Liver (tissue), 9 donors: ENCODE measurements around the gene FAM161A. TPM values are rescaled to one million over a fixed set of nuclear protein-coding genes. Genes with fewer than 3 reads are reported as not detected.

Experiments used
- DNase-seq: peaks from one replicate; pipeline ENCODE4 v3.0.0-alpha.2; 2017; ENCODE audit warnings: low spot score
- H3K27ac ChIP-seq, 2 donors: one replicate each; pipeline ENCODE4 v1.7.0; 2013; ENCODE audit warnings: inconsistent platforms in 2 of 2, low read length in 2 of 2, control low read depth in 1 of 2, low read depth in 1 of 2, mild to moderate bottlenecking in 1 of 2
- H3K27me3 ChIP-seq, 4 donors: one replicate each; pipeline versions ENCODE4 v1.6.1 to v1.7.0; 2013; ENCODE audit warnings: low read length in 3 of 4, inconsistent platforms in 1 of 4, mild to moderate bottlenecking in 1 of 4, moderate library complexity in 1 of 4; ENCODE audit not compliant: control insufficient read depth in 4 of 4, insufficient read depth in 4 of 4
- H3K36me3 ChIP-seq, 4 donors: one replicate each; pipeline versions ENCODE4 v1.6.1 to v1.7.0; 2013; ENCODE audit warnings: low read length in 3 of 4, mild to moderate bottlenecking in 3 of 4, low read depth in 1 of 4, moderate library complexity in 1 of 4; ENCODE audit not compliant: control insufficient read depth in 4 of 4, insufficient read depth in 3 of 4
- H3K4me1 ChIP-seq, 4 donors: one replicate each; pipeline versions ENCODE4 v1.6.1 to v1.7.0; 2013; ENCODE audit warnings: low read length in 3 of 4, mild to moderate bottlenecking in 3 of 4, moderate library complexity in 1 of 4; ENCODE audit not compliant: control insufficient read depth in 4 of 4, insufficient read depth in 4 of 4
- H3K4me3 ChIP-seq, 3 donors: one replicate each; pipeline versions ENCODE4 v1.6.1 to v1.7.0; 2013; ENCODE audit warnings: low read length in 3 of 3, control low read depth in 1 of 3, low read depth in 1 of 3, mild to moderate bottlenecking in 1 of 3
- H3K9ac ChIP-seq, 2 donors: one replicate each; pipeline ENCODE4 v1.7.0; 2013; ENCODE audit warnings: low read length in 2 of 2, mild to moderate bottlenecking in 2 of 2, moderate library complexity in 2 of 2, control low read depth in 1 of 2, low read depth in 1 of 2
- H3K9me3 ChIP-seq, 4 donors: one replicate each; pipeline versions ENCODE4 v1.6.1 to v1.7.0; 2013; ENCODE audit warnings: low read length in 3 of 4; ENCODE audit not compliant: control insufficient read depth in 4 of 4
- ATF3 ChIP-seq: IDR thresholded peaks from 2 replicates; pipeline ENCODE4 v1.6.1; 2016; ENCODE audit warnings: antibody characterized with exemption
- CTCF ChIP-seq: fragments of 150-350 bp; IDR thresholded peaks from 2 replicates; pipeline ENCODE4 v1.5.1; 2017; ENCODE audit warnings: improper control_type of control experiment, low read depth, low read length; ENCODE audit not compliant: missing input control
- FOXA1 ChIP-seq: IDR thresholded peaks from 2 replicates; pipeline ENCODE4 v1.6.1; 2016; ENCODE audit warnings: antibody characterized with exemption
- GABPA ChIP-seq, 2 donors: IDR thresholded peaks in 1 of 2; conservative IDR thresholded peaks in 1 of 2; 2 replicates each; pipeline ENCODE4 v1.6.1; 2016; ENCODE audit warnings: antibody characterized with exemption in 2 of 2, mild to moderate bottlenecking in 1 of 2, moderate library complexity in 1 of 2
- JUND ChIP-seq, 2 donors: IDR thresholded peaks; 2 replicates each; pipeline ENCODE4 v1.6.1; 2016; ENCODE audit warnings: antibody characterized with exemption in 2 of 2
- MAX ChIP-seq: IDR thresholded peaks from 2 replicates; pipeline ENCODE4 v1.6.1; 2016; ENCODE audit warnings: antibody characterized with exemption
- RAD21 ChIP-seq, 2 donors: IDR thresholded peaks; 2 replicates each; pipeline ENCODE4 v1.6.1; 2016; ENCODE audit warnings: antibody characterized with exemption in 2 of 2, mild to moderate bottlenecking in 2 of 2
- REST ChIP-seq: IDR thresholded peaks from 2 replicates; pipeline ENCODE4 v1.6.1; 2016; ENCODE audit warnings: antibody characterized with exemption, mild to moderate bottlenecking
- ZBTB33 ChIP-seq: IDR thresholded peaks from 2 replicates; pipeline ENCODE4 v1.6.1; 2016; ENCODE audit warnings: antibody characterized with exemption
- WGBS: extraction: QIAGEN DNeasy Blood & Tissue Kit; methylation state at CpG from one replicate; pipeline ENCODE4 v1.1.7; 2013; 5-methylcytosine and 5-hydroxymethylcytosine counted together
- polyA plus RNA-seq, 2 donors: library from polyadenylated mRNA; stranded (reverse) in 1 of 2; unstranded in 1 of 2; fragments of 200-250 nt in 1 of 2; fragments of >200 nt in 1 of 2; fragmentation: Nextera tagmentation in 1 of 2; extraction: Ambion mirVana in 1 of 2; gene quantifications; one replicate each; pipeline versions ENCODE4 v1.2.1 to v1.2.3, GENCODE V29; 2013 to 2015
- total RNA-seq, 2 donors: library from RNA; depleted of rRNA; stranded (reverse); fragments of >200 nt; gene quantifications; one replicate each; pipeline ENCODE4 v1.2.3, GENCODE V29; 2014
- donor health status: healthy.
- donor health status: healthy.
- donor health status: healthy.
- donor health status: healthy.
- donor health status: healthy.

Gene FAM161A
- total and polyA plus RNA-seq, 4 donors = 0.54 to 1.2 (median 0.78) TPM

DNA sequence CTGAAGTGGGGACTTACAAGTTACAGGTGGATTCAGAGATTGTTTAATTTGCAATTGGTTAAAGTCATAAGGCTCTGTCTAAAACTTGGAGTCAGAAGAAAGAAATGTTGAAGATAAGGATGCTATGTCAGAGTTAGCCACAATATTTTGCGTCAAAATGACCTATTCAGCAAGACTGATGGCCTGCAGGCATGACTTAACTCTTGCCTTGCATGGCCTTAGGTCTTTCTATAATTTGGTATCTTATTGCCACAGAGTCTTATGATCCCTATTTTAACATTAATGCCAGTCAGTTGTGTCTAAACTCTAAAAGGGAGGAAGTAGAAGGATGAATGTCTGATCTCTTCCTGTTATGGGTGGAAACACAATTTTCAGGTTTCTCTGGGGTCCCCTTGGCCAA, 46.4 kb upstream of the FAM161A start (continued):
- no peak for TF ChIP-seq CTCF
- no peak for TF ChIP-seq RAD21 (IDR thresholded peaks at IDR 0.05)

GRCh38 chr2:61898810-61899209, 45.0 kb upstream of the FAM161A start:
- Histone ChIP-seq H3K36me3 (no peaks in the 10 kb centered on the region), H3K9me3 (no peaks in the 10 kb centered on the region), H3K4me3 (no peak overlapping the region), H3K27ac (no peak overlapping the region), H3K27me3 (no peaks in the 10 kb centered on the region), H3K4me1 (no peaks in the 10 kb centered on the region), H3K9ac (no peak overlapping the region)
- no peak for DNase-seq
- TF ChIP-seq MAX (no peak), CTCF (peak; percentile 41), FOXA1 (no peak), REST (no peak), GABPA (IDR thresholded peaks at IDR 0.05 in 1 of 2, conservative IDR thresholded peaks at IDR 0.05 in 1 of 2) (no peak), RAD21 (IDR thresholded peaks at IDR 0.05) (peak; percentile 73), ZBTB33 (no peak), JUND (IDR thresholded peaks at IDR 0.05) (no peak), ATF3 (no peak)
- WGBS = 19% methylated on average over 2 of the region's 2 CpGs
